T-helper 17 cell (primary cell): ENCODE results near the gene CDCP1. TPM values are rescaled to one million over a fixed set of nuclear protein-coding genes. Genes with fewer than 3 reads are reported as not detected.

Experiments
- ATAC-seq: fragments of 150-1000 bp; cut with Tn5 transposase; 2 replicates; pipeline ENCODE4 v1.10.0; 2021; ENCODE audit warnings: mild to moderate bottlenecking, moderate library complexity
- DNase-seq, 3 donors: peaks; one replicate each; pipeline versions ENCODE4 v3.0.0 to v3.0.0-alpha.2; 2020 to 2021
- H3K9me3 ChIP-seq: one replicate; pipeline ENCODE4 v1.7.0; 2013; ENCODE audit warnings: low read length, mild to moderate bottlenecking; ENCODE audit not compliant: control insufficient read depth, poor library complexity, severe bottlenecking
- H3K27ac Mint-ChIP-seq: one replicate; pipeline ENCODE4 v1.8.0; 2022; ENCODE audit warnings: mild to moderate bottlenecking, moderate library complexity, mixed read lengths
- H3K27me3 Mint-ChIP-seq: one replicate; pipeline ENCODE4 v1.8.0; 2022; ENCODE audit warnings: mixed read lengths
- H3K36me3 Mint-ChIP-seq: one replicate; pipeline ENCODE4 v1.8.0; 2022; ENCODE audit warnings: low read depth, mixed read lengths
- H3K4me1 Mint-ChIP-seq: one replicate; pipeline ENCODE4 v1.8.0; 2022; ENCODE audit warnings: mild to moderate bottlenecking, mixed read lengths
- H3K4me3 Mint-ChIP-seq: one replicate; pipeline ENCODE4 v1.8.0; 2022; ENCODE audit warnings: mild to moderate bottlenecking, moderate library complexity, mixed read lengths
- total RNA-seq, 4 donors: library from RNA in 2 of 4; stranded (reverse) in 2 of 4; gene quantifications; one replicate each; pipeline ENCODE4 v1.2.3 and lab custom pipeline; 2022 to 2026

Gene CDCP1
- total RNA-seq, 2 donors from 2014 or later, result 0.31 to 0.32 TPM

DNA sequence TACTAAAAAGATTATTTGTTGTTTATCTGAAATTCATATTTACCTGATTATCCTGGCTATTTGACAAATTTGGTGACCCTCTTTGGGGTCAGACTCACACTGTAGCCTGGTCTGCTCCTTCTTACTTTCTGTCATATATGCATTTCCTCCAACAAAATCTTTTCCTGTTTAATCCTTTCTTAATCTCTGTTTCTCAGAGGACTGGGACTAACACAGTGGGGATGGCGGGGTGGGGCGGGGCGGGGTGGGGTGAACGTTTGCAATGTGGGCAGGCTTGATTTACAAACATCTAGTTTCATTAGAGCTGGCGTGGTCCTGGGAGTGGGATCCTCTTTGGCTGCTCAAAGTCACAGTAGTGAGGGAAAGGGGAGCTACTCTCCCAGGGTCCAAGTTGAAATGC is 35.3 kb upstream of the CDCP1 start:
- peaks cover 43% of the 10 kb centered on the region for H3K27me3 Mint-ChIP-seq
- H3K27ac Mint-ChIP-seq, result no peak overlapping the region
- peaks cover 4% of the 10 kb centered on the region for H3K4me1 Mint-ChIP-seq
- ATAC-seq (no peak), DNase-seq (no peak)
- H3K4me3 Mint-ChIP-seq, result no peak overlapping the region
- no peaks in the 10 kb centered on the region for H3K36me3 Mint-ChIP-seq
- H3K9me3 ChIP-seq, result no peaks in the 10 kb centered on the region

GRCh38 chr3:45180899-45181298 is 34.7 kb upstream of the CDCP1 start:
- Mint-ChIP-seq H3K4me3 (no peak overlapping the region), H3K27ac (no peak overlapping the region), H3K27me3 (peaks cover 40% of the 10 kb centered on the region), H3K36me3 (no peaks in the 10 kb centered on the region), H3K4me1 (peaks cover 3% of the 10 kb centered on the region)
- ATAC-seq (no peak), DNase-seq (no peak)
- H3K9me3 ChIP-seq, result no peaks in the 10 kb centered on the region

DNA sequence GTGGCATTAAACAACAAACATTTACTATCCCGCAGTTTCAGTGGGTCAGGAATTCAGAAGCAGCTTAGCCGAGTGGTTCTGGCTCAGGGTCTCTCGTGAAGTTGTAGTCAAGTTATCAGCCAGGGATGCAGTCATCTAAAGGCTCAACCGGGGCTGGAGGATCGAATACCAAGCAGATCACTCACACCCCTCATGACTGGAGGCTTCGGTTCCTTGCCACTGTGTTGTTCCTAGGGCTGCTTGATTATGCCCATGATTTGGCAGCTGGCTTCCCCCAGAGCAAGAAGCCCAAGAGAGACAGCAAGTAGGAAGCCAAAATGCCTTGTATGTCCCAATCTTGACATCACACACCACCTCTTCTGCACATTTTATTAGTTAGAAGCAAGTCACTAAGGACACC is 33.9 kb upstream of the CDCP1 start:
- peaks cover 3% of the 10 kb centered on the region for H3K4me1 Mint-ChIP-seq
- H3K36me3 Mint-ChIP-seq, result no peaks in the 10 kb centered on the region
- H3K9me3 ChIP-seq, result no peaks in the 10 kb centered on the region
- ATAC-seq, result no peak
- H3K4me3 Mint-ChIP-seq, result no peak overlapping the region
- DNase-seq, result no peak
- peaks cover 35% of the 10 kb centered on the region for H3K27me3 Mint-ChIP-seq
- no peak overlapping the region for H3K27ac Mint-ChIP-seq

DNA sequence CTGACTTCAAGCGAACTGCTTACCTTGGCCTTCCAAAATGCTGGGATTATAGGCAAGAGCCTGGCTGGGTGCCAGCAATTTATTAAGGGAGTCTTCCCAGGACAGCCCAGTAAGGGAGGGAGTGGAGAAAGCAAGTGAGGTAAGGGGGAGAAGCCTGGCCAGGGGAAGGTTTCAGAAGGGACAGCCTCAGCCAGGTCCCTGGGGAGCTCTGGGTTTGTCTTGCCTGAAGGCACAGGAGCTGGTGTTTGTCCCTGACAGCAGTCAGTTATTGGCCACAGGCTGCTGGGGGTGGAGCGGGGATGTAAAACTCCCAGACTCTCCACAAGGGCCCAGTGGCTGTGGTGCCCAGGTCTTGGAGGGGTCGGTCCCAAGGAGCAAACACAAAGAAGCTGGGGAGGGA is 33.0 kb upstream of the CDCP1 start:
- peaks cover 33% of the 10 kb centered on the region for H3K27me3 Mint-ChIP-seq
- DNase-seq, result no peak

GRCh38 chr3:45178183-45179023 is 32.2 kb upstream of the CDCP1 start:
- Mint-ChIP-seq H3K4me3 (no peak overlapping the region), H3K27ac (no peak overlapping the region)
- ATAC-seq, result no peak

More for the DNA sequence above, 33.0 kb upstream of the CDCP1 start:
- Mint-ChIP-seq H3K4me1 (peaks cover 3% of the 10 kb centered on the region), H3K4me3 (no peak overlapping the region), H3K36me3 (no peaks in the 10 kb centered on the region), H3K27ac (no peak overlapping the region)
- no peak for ATAC-seq
- no peaks in the 10 kb centered on the region for H3K9me3 ChIP-seq

DNA sequence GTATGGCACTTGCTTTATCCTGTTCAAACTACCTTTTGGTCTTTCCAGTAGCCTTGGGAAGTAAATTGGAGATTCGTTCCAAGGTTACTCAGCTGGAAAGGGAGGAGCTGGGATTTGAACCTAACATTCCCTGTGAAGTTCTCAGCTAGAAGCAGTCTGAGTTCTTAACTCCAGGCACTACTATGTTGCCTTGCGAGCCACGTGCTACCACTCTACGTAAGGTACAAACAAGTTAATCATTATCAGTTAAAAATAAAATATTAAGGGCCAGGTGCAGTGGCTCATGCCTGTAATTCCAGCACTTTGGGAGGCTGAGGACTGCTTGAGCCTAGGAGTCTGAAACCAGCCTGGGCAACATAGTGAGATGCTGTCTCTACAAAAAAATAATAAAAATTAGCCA is 30.7 kb upstream of the CDCP1 start:
- no peaks in the 10 kb centered on the region for H3K36me3 Mint-ChIP-seq

More at GRCh38 chr3:45178183-45179023, 32.2 kb upstream of the CDCP1 start:
- Mint-ChIP-seq H3K27me3 (peaks cover 36% of the 10 kb centered on the region), H3K4me1 (peaks cover 3% of the 10 kb centered on the region), H3K36me3 (no peaks in the 10 kb centered on the region)
- H3K9me3 ChIP-seq, result no peaks in the 10 kb centered on the region
- DNase-seq, result no peak

DNA sequence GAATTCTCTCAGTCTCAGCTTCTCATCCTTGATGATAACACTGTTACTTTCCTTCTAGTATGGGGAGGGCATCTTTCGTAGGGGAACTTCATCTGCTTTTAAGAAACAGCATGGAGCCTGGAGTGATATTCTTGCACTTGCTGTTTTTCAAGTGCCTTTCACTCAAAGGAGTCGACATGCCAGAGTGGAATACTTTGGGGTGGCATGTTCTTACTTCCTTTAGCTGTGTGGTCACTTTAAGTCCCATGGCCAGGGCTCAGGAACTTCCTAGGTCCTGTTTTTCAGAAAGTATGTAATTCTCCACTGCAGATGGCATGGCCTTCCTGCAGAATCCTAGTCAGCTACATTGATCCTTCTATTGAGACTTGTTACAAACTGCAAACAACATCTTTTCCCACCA is 28.1 kb upstream of the CDCP1 start:
- H3K9me3 ChIP-seq, result no peaks in the 10 kb centered on the region
- no peak for DNase-seq
- Mint-ChIP-seq H3K27ac (no peak overlapping the region), H3K4me1 (peaks cover 5% of the 10 kb centered on the region), H3K4me3 (no peak overlapping the region), H3K27me3 (peaks cover 19% of the 10 kb centered on the region), H3K36me3 (no peaks in the 10 kb centered on the region)
- ATAC-seq, result no peak

More for the DNA sequence above, 30.7 kb upstream of the CDCP1 start:
- Mint-ChIP-seq H3K27me3 (peaks cover 38% of the 10 kb centered on the region), H3K27ac (no peak overlapping the region), H3K4me1 (no peaks in the 10 kb centered on the region), H3K4me3 (no peak overlapping the region)
- no peaks in the 10 kb centered on the region for H3K9me3 ChIP-seq
- DNase-seq (no peak), ATAC-seq (no peak)

DNA sequence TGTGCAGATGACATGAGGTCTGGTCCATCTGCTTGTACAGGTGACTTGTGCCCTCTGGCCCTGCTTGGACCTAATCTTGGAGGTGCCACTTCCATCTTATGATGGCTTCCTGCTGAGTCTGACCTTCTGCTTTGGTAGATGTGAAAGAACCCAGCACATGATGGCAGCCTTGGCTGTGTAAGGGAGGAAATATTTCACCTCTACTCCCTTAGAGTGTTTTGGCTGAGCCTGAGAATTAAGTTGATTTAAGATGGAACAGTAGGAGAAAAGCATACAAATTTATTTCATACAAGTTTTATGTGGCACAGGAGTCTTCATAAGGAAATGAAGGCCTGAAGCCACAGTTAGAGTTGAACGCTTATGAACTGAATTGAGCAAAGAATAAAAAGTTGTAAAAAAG is 27.6 kb upstream of the CDCP1 start:
- Mint-ChIP-seq H3K4me1 (peaks cover 7% of the 10 kb centered on the region), H3K36me3 (no peaks in the 10 kb centered on the region), H3K27me3 (peaks cover 18% of the 10 kb centered on the region), H3K27ac (no peak overlapping the region), H3K4me3 (no peak overlapping the region)
- H3K9me3 ChIP-seq, result no peaks in the 10 kb centered on the region
- no peak for DNase-seq
- no peak for ATAC-seq

DNA sequence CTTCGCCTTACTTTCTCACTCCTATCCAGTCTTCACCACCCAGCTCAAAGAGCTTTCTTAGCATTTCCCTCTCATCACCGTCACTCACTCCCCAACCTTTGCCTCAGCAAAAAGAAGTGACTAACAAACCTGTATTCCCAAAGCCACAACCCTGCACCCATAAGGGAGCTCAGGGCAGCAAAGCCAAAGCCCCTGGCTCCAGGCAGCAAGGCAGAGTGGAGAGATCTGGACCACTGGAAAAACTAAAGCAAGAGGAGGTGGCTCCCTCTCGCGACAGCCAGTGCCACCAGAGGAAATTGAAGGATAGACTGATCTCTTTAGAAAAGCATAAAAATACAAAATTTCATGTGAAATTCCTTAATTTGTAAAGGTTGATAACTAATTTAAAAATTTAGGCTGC is 25.1 kb upstream of the CDCP1 start:
- ATAC-seq, result no peak
- no peaks in the 10 kb centered on the region for H3K9me3 ChIP-seq
- Mint-ChIP-seq H3K27ac (no peak overlapping the region), H3K27me3 (peaks cover 5% of the 10 kb centered on the region), H3K4me3 (peak overlapping the region; percentile 5), H3K36me3 (no peaks in the 10 kb centered on the region), H3K4me1 (peaks cover 17% of the 10 kb centered on the region)
- no peak for DNase-seq

DNA sequence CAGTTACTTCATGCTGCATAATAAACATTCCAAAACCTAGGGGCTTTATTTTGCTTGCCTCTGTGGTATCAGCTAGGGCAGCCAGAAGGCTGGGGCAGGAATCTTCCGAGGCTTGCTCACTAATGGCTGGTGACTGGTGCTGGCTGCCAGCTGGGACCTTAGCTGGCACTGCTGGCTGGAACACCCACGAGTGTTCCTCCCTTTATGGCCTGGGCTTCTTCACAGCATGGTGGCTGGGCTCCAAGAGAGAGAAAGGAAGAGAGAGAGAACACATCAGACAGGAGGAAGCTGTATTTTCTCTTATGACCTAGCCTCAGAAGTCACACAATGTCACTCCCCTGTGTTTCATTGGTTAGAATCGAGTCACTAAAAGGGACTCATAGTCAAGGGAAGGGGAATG is 23.9 kb upstream of the CDCP1 start:
- H3K27me3 Mint-ChIP-seq, result peaks cover 5% of the 10 kb centered on the region

GRCh38 chr3:45169125-45169904 is 23.1 kb upstream of the CDCP1 start:
- H3K9me3 ChIP-seq, result no peaks in the 10 kb centered on the region
- Mint-ChIP-seq H3K4me1 (peaks cover 19% of the 10 kb centered on the region), H3K27me3 (peaks cover 5% of the 10 kb centered on the region), H3K27ac (peak overlapping the region; percentile 65), H3K36me3 (no peaks in the 10 kb centered on the region), H3K4me3 (no peak overlapping the region)
- ATAC-seq (no peak), DNase-seq (no peak)

More for the DNA sequence above, 23.9 kb upstream of the CDCP1 start:
- H3K36me3 Mint-ChIP-seq, result no peaks in the 10 kb centered on the region
- DNase-seq, result no peak
- no peaks in the 10 kb centered on the region for H3K9me3 ChIP-seq
- H3K4me3 Mint-ChIP-seq, result no peak overlapping the region
- peaks cover 19% of the 10 kb centered on the region for H3K4me1 Mint-ChIP-seq
- no peak for ATAC-seq
- H3K27ac Mint-ChIP-seq, result peak overlapping the region; percentile 65

- no peaks in the 10 kb centered on the region for H3K9me3 ChIP-seq
- Mint-ChIP-seq H3K27me3 (peaks cover 4% of the 10 kb centered on the region), H3K4me1 (peaks cover 21% of the 10 kb centered on the region), H3K4me3 (no peak overlapping the region), H3K27ac (no peak overlapping the region), H3K36me3 (no peaks in the 10 kb centered on the region)
- no peak for DNase-seq
- ATAC-seq, result no peak
These were observed 22.3 kb upstream of the CDCP1 start for GRCh38 chr3:45168451-45168850.

GRCh38 chr3:45167011-45167911 is 21.1 kb upstream of the CDCP1 start:
- peak overlapping the region; percentile 68 for H3K4me3 Mint-ChIP-seq
- no peaks in the 10 kb centered on the region for H3K36me3 Mint-ChIP-seq
- H3K4me1 Mint-ChIP-seq, result peaks cover 21% of the 10 kb centered on the region
- no peaks in the 10 kb centered on the region for H3K9me3 ChIP-seq
- H3K27me3 Mint-ChIP-seq, result peaks cover 7% of the 10 kb centered on the region
- H3K27ac Mint-ChIP-seq, result peak overlapping the region; percentile 84
- DNase-seq, result peak; percentile 29 to 64 (median 59)
- ATAC-seq, result peak; percentile 99
